ENCODE data around the gene SENP6. TPM values are rescaled to one million over a fixed set of nuclear protein-coding genes. Genes with fewer than 3 reads are reported as not detected.
"Not testable (repeated sequence)": the region's sequence is repeated elsewhere in the genome, so short reads cannot be mapped to it uniquely, and the experiment has no call there.

Gene SENP6
- total RNA-seq: 81.2 and 81.7 TPM in 2 replicates

GRCh38 chr6:75601304-75602245 is at the start of gene SENP6:
TSS of gene SENP6 (plus strand) at chr6:75601880. CDS start at chr6:75602525, 645 bp downstream.
- H3K27ac Mint-ChIP-seq: peak within 1 kb of the TSS; percentile 99
- peaks cover 21% of the 10 kb centered on the region for H3K36me3 Mint-ChIP-seq (ENCODE audit: low read depth)
- H3K4me1 Mint-ChIP-seq (ENCODE audit: low read depth): peaks cover 49% of the 10 kb centered on the region
- DNase-seq (ENCODE audit: low spot score): peak; percentile 68
- intact Hi-C loops (cut with micrococcal nuclease): loop anchor here (1.0 to 5.0 kb wide), 3 partner anchors 146 to 358 kb away; partner anchors contain the start of genes COX7A2 and MYO6
- H3K4me3 Mint-ChIP-seq: peak within 1 kb of the TSS; percentile 100
- H3K9me3 Mint-ChIP-seq: no peaks in the 10 kb centered on the region
- no peaks in the 10 kb centered on the region for H3K27me3 Mint-ChIP-seq (ENCODE audit: insufficient read depth)

- no peak for DNase-seq (ENCODE audit: low spot score)
- H3K9me3 Mint-ChIP-seq: no peaks in the 10 kb centered on the region
- intact Hi-C loops (cut with micrococcal nuclease): no loop called here
- H3K4me1 Mint-ChIP-seq (ENCODE audit: low read depth): peaks cover 6% of the 10 kb centered on the region
- peaks cover 11% of the 10 kb centered on the region for H3K27me3 Mint-ChIP-seq (ENCODE audit: insufficient read depth)
- H3K4me3 Mint-ChIP-seq: no peak overlapping the region
- no peaks in the 10 kb centered on the region for H3K36me3 Mint-ChIP-seq (ENCODE audit: low read depth)
- H3K27ac Mint-ChIP-seq: no peak overlapping the region
Measured at GRCh38 chr6:75556240-75556639, 45.4 kb upstream of the SENP6 start.

GRCh38 chr6:75557068-75557467 is 44.6 kb upstream of the SENP6 start:
- no peak for DNase-seq (ENCODE audit: low spot score)
- H3K36me3 Mint-ChIP-seq (ENCODE audit: low read depth): no peaks in the 10 kb centered on the region

GRCh38 chr6:75563032-75563431 is 38.6 kb upstream of the SENP6 start:
- Mint-ChIP-seq H3K9me3 (peaks cover 22% of the 10 kb centered on the region), H3K4me3 (no peak overlapping the region), H3K27ac (no peak overlapping the region), H3K4me1 (ENCODE audit: low read depth) (no peaks in the 10 kb centered on the region), H3K36me3 (ENCODE audit: low read depth) (no peaks in the 10 kb centered on the region), H3K27me3 (ENCODE audit: insufficient read depth) (peaks cover 31% of the 10 kb centered on the region)
- peak; percentile 2 for DNase-seq (ENCODE audit: low spot score)
- intact Hi-C loops (cut with micrococcal nuclease): no loop called here

More at GRCh38 chr6:75557068-75557467, 44.6 kb upstream of the SENP6 start:
- no peaks in the 10 kb centered on the region for H3K4me1 Mint-ChIP-seq (ENCODE audit: low read depth)
- no peaks in the 10 kb centered on the region for H3K9me3 Mint-ChIP-seq
- intact Hi-C loops (cut with micrococcal nuclease): no loop called here
- H3K27me3 Mint-ChIP-seq (ENCODE audit: insufficient read depth): peaks cover 15% of the 10 kb centered on the region
- H3K4me3 Mint-ChIP-seq: no peak overlapping the region
- H3K27ac Mint-ChIP-seq: no peak overlapping the region

- Mint-ChIP-seq H3K36me3 (ENCODE audit: low read depth) (no peaks in the 10 kb centered on the region), H3K4me1 (ENCODE audit: low read depth) (peaks cover 10% of the 10 kb centered on the region), H3K27me3 (ENCODE audit: insufficient read depth) (peaks cover 23% of the 10 kb centered on the region), H3K27ac (no peak overlapping the region), H3K9me3 (peaks cover 27% of the 10 kb centered on the region), H3K4me3 (no peak overlapping the region)
- intact Hi-C loops (cut with micrococcal nuclease): no loop called here
- DNase-seq (ENCODE audit: low spot score): no peak
Measured at GRCh38 chr6:75566137-75566767, 35.4 kb upstream of the SENP6 start.

GRCh38 chr6:75568100-75568499 is 33.6 kb upstream of the SENP6 start:
- Mint-ChIP-seq H3K9me3 (peaks cover 27% of the 10 kb centered on the region), H3K36me3 (ENCODE audit: low read depth) (no peaks in the 10 kb centered on the region), H3K4me3 (no peak overlapping the region), H3K27ac (no peak overlapping the region), H3K27me3 (ENCODE audit: insufficient read depth) (peaks cover 18% of the 10 kb centered on the region), H3K4me1 (ENCODE audit: low read depth) (peaks cover 10% of the 10 kb centered on the region)
- no peak for DNase-seq (ENCODE audit: low spot score)
- intact Hi-C loops (cut with micrococcal nuclease): no loop called here

- no peak for DNase-seq (ENCODE audit: low spot score)
- Mint-ChIP-seq H3K36me3 (ENCODE audit: low read depth) (no peaks in the 10 kb centered on the region), H3K4me1 (ENCODE audit: low read depth) (peaks cover 10% of the 10 kb centered on the region), H3K4me3 (no peak overlapping the region), H3K27me3 (ENCODE audit: insufficient read depth) (peaks cover 17% of the 10 kb centered on the region), H3K9me3 (peaks cover 27% of the 10 kb centered on the region), H3K27ac (no peak overlapping the region)
- intact Hi-C loops (cut with micrococcal nuclease): no loop called here
Measured at GRCh38 chr6:75568965-75569364, 32.7 kb upstream of the SENP6 start.

GRCh38 chr6:75570671-75571070 is 31.0 kb upstream of the SENP6 start:
- intact Hi-C loops (cut with micrococcal nuclease); H3K36me3 Mint-ChIP-seq (ENCODE audit: low read depth); H3K4me3 Mint-ChIP-seq; DNase-seq (ENCODE audit: low spot score); H3K27ac Mint-ChIP-seq: not testable (repeated sequence)
- Mint-ChIP-seq H3K9me3 (peaks cover 20% of the 10 kb centered on the region), H3K27me3 (ENCODE audit: insufficient read depth) (peaks cover 12% of the 10 kb centered on the region), H3K4me1 (ENCODE audit: low read depth) (peaks cover 10% of the 10 kb centered on the region)

GRCh38 chr6:75572072-75572471 is 29.6 kb upstream of the SENP6 start:
- H3K4me3 Mint-ChIP-seq: no peak overlapping the region
- no peaks in the 10 kb centered on the region for H3K36me3 Mint-ChIP-seq (ENCODE audit: low read depth)
- H3K4me1 Mint-ChIP-seq (ENCODE audit: low read depth): peaks cover 10% of the 10 kb centered on the region
- H3K27me3 Mint-ChIP-seq (ENCODE audit: insufficient read depth): peaks cover 11% of the 10 kb centered on the region
- intact Hi-C loops (cut with micrococcal nuclease): no loop called here
- H3K27ac Mint-ChIP-seq: no peak overlapping the region
- no peak for DNase-seq (ENCODE audit: low spot score)
- peaks cover 9% of the 10 kb centered on the region for H3K9me3 Mint-ChIP-seq

GRCh38 chr6:75579951-75580350 is 21.7 kb upstream of the SENP6 start:
- no peaks in the 10 kb centered on the region for H3K36me3 Mint-ChIP-seq (ENCODE audit: low read depth)
- no peak overlapping the region for H3K4me3 Mint-ChIP-seq
- peaks cover 9% of the 10 kb centered on the region for H3K4me1 Mint-ChIP-seq (ENCODE audit: low read depth)
- DNase-seq (ENCODE audit: low spot score): no peak
- intact Hi-C loops (cut with micrococcal nuclease): no loop called here
- H3K9me3 Mint-ChIP-seq: peaks cover 7% of the 10 kb centered on the region
- H3K27ac Mint-ChIP-seq: no peak overlapping the region
- peaks cover 8% of the 10 kb centered on the region for H3K27me3 Mint-ChIP-seq (ENCODE audit: insufficient read depth)

- DNase-seq (ENCODE audit: low spot score): no peak
- H3K9me3 Mint-ChIP-seq: peaks cover 7% of the 10 kb centered on the region
- peaks cover 8% of the 10 kb centered on the region for H3K27me3 Mint-ChIP-seq (ENCODE audit: insufficient read depth)
- H3K4me1 Mint-ChIP-seq (ENCODE audit: low read depth): peaks cover 9% of the 10 kb centered on the region
- H3K4me3 Mint-ChIP-seq: no peak overlapping the region
- intact Hi-C loops (cut with micrococcal nuclease): no loop called here
- H3K36me3 Mint-ChIP-seq (ENCODE audit: low read depth): no peaks in the 10 kb centered on the region
- H3K27ac Mint-ChIP-seq: no peak overlapping the region
Measured at GRCh38 chr6:75581231-75581630, 20.4 kb upstream of the SENP6 start.

- H3K4me3 Mint-ChIP-seq; H3K27me3 Mint-ChIP-seq (ENCODE audit: insufficient read depth); intact Hi-C loops (cut with micrococcal nuclease); H3K36me3 Mint-ChIP-seq (ENCODE audit: low read depth); H3K9me3 Mint-ChIP-seq; H3K4me1 Mint-ChIP-seq (ENCODE audit: low read depth); DNase-seq (ENCODE audit: low spot score); H3K27ac Mint-ChIP-seq: not testable (repeated sequence)
Measured at GRCh38 chr6:75584552-75584951, 17.1 kb upstream of the SENP6 start.

- DNase-seq (ENCODE audit: low spot score): no peak
- H3K36me3 Mint-ChIP-seq (ENCODE audit: low read depth): no peaks in the 10 kb centered on the region
- no peak overlapping the region for H3K4me3 Mint-ChIP-seq
- peaks cover 3% of the 10 kb centered on the region for H3K27me3 Mint-ChIP-seq (ENCODE audit: insufficient read depth)
- no peaks in the 10 kb centered on the region for H3K4me1 Mint-ChIP-seq (ENCODE audit: low read depth)
- H3K9me3 Mint-ChIP-seq: no peaks in the 10 kb centered on the region
- intact Hi-C loops (cut with micrococcal nuclease): no loop called here
- no peak overlapping the region for H3K27ac Mint-ChIP-seq
Measured at GRCh38 chr6:75588948-75589347, 12.7 kb upstream of the SENP6 start.
